Activated T-cell treated with anti-CD3 and anti-CD28 coated beads for 1 hour (primary cell): ENCODE data around the gene IRGQ.
"Not testable (repeated sequence)": the region's sequence is repeated elsewhere in the genome, so short reads cannot be mapped to it uniquely, and the experiment has no call there.

Source experiments
- DNase-seq: peaks from one replicate; pipeline ENCODE4 v3.0.0-alpha.2; 2020; ENCODE audit warnings: low read depth

The IRGQ gene

DNA sequence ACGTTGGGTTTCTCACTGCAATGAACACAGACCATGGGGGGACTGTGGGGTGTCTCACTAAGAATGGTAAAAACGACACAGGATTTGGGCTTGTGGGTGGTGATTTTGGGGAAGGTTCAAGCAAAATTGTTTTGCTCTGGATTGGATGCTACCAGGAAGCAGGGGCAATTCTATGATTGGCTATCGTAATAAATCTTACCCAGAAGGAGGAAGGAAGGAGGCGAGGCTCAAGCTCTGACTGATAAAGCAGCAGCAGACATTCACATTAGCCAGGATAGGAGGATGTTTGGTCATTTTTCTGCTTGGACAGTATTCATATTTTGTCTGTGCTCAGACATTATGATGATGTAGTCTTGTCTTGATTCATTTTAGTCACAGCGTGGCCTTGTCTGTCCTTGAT, 1.9 kb upstream of the IRGQ start:
- DNase-seq: no peak

GRCh38 chr19:43596842-43597461, 1.0 kb upstream of the IRGQ start:
- DNase-seq: no peak

DNA sequence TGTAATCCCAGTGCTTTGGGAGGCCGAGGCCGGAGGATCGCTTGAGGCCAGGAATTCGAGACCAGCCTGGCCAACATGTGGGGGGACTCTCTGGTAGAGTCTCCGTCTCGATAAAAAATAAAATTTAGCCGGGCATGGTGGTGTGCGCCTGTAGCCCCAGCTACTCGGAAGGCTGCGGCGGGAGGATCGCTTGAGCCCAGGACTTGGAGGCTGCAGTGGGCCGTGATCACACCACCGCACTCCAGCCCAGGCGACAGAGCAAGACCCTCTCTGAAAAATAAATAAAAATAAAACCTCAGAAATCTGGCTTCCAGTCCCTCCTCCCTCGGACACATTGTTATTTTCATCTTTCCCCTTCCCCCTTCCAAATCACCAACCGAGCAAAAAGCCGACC, 332 bp downstream of the IRGQ start:
- no peak for DNase-seq

- peak; percentile 54 for DNase-seq
These were observed 977 bp downstream of the IRGQ start for GRCh38 chr19:43594710-43595604.

DNA sequence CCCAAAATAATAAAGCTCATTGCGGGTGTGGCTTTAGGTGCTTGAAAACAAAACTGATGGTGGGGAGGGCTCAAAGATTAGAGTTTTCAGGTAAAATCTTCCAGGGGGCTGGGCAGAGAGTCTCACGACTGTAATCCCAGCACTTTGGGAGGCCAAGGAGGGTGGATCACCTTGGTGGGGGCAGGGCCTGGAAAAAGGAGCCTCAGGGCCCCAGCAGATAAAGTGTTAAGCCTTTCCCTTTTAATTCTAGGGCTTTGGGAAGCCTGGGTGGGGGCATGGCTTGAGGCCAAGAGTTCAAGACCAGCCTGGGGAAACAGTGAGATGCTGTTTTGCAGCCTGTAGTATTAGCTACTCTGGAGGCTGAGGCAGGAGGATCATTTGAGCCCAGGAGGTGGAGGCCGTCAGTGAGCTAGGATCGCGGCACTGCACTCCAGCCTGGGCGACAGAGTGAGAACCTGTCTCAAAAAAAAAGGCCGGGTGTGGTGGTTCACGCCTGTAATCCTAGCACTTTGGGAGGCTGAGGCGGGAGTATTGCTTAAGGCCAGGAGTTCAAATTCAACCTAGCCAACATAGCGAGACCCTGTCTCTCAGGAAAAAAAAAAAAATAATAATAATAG, 1.7 kb downstream of the IRGQ start:
- DNase-seq: no peak

- no peak for DNase-seq
These were observed 3.1 kb downstream of the IRGQ start for GRCh38 chr19:43592800-43593350.

GRCh38 chr19:43591904-43592772, 3.8 kb downstream of the IRGQ start:
- DNase-seq: no peak

DNA sequence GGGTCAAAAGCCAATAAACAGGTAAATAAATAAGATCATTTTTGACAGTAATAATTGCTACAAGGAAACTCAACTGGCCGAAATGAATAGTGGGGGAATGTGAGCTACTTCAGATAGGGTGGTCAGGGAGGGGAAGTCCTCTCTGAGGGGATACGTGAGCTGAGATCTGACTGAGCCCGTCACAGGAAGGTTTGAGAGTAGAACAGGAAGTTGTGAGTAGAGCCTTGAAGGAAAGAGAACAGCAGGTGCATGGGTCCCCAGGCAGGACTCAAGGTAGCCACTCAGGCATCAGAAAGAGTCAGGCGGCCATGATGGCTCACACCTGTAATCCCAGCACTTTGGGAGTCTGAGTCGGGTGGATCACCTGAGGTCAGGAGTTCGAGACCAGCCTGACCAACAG, 6.3 kb downstream of the IRGQ start:
- no peak for DNase-seq

DNA sequence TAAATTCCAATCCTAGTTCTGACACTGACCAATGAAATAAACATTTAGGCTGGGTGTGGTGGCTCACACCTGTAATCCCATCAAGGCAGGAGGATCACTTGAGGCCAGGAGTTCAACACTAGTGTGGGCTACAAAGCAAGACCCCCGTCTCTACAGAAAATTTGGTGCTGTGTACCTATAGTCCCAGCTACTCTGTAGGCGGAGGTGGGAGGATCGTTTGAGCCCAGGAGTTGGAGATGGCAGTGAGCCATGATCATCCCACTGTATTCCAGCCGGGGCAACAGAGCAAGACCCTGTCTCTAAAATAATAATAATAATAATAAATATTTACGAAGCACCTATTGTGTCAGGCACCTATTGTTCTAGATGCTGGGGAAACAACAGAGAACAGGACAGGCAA, 6.7 kb downstream of the IRGQ start:
- DNase-seq: no peak

DNA sequence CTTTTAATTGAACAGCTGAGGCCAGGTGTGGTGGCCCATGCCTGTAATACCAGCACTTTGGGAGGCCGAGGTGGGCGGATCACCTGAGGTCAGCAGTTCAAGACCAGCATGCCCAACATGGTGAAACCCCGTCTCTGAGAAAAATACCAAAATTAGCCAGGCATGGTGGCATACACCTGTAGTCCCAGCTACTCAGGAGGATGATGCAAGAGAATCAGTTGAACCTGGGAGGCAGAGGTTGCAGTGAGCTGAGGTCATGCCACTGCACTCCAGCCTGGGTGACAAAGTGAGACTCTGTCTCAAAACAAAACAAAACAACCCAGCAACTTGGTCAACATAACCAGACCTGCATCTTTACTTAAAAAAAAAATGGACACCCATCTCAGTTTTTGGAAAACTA, 8.9 kb downstream of the IRGQ start:
- not testable (repeated sequence) for DNase-seq

DNA sequence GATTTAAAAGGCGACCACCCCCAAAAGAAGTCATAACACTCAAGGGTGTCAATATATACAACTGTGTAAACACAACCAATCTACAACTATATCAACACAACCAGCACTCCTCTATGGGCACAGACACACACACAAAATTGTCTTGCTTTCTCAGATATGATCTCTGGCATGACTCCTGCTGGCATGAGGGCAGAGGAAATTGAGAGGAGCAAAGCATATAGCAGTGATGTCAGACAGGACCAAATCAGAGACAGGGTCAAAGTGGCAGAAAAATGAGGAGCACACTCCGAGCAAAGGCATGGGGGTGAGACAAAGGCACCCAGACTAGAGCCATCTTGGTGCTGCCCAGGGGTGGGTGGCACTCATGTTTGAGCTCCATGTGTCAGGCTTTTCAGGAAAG, 9.6 kb downstream of the IRGQ start:
- DNase-seq: no peak

DNA sequence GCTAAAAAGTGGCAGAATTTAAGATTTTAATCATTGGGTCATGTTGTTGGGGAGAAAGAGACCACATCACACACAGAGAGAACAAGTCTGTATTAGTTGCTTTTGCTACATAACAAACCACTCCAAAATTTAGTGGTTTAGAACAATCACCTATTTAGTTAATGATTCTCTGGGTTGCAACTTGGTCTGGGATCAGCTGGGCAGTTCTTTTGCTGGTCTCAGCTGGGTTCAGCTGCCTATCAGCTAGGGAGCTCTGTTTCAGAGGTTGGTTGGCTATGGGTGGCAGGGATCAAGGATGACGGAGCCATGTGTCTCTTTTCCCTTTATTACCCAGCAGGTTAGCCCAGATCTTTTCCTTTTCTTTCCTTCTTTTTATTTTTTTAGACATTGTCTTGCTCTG, 11.4 kb downstream of the IRGQ start:
- no peak for DNase-seq

DNA sequence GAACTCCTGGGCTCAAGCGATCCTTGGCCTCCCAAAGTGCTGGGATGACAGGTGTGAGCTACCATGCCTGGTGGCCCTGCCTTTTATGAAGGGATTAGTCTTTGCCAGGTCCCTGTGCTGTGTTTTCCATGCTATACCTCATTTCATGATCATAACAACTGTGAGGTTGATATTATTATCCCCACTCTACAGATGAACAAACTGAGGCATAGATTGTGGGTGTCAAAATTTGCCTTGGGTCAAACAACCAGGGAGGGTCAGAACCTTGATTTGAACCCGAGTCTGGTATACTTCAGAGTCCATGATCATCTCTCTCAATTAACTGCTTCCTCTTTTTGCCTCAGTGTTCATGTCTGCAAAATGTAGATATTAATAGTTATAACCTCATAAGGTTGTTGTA, 13.4 kb downstream of the IRGQ start:
- no peak for DNase-seq

DNA sequence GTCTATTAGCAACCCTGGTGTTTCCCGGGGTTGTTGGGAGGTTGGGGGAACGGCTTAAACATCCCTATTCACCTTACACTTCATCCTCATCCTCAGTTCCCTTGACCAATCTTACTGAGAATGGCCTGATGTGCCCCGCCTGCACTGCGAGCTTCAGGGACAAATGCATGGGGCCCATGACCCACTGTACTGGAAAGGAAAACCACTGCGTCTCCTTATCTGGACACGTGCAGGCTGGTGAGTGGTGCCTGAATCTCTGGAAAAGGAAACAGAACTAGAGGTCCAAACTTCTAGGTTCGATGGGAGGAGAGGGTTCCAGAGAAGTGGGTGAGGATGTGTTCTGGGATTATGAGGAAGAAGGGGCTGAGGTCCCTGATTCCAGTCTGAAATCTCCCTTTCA, 14.5 kb downstream of the IRGQ start:
- DNase-seq: no peak

DNA sequence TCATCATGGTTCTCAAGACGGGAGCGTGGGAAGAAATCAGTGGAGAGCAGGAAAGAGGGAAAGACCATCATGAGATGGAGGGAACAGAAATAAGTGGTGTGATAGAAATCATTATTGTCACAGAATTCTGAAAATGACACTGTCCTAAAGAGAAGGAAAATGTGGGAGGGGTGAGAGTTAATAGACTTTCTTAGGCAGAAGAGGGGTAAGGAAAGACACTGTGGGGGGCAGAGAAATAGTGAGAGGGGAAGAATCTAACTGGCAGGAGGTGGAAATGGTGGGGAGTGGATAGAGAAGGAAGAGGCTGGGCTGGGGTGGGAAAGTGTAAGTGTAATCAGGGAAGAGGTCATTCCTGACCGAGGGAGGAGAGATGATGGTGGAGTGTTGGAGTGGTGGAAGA, 17.1 kb downstream of the IRGQ start:
- DNase-seq: no peak

DNA sequence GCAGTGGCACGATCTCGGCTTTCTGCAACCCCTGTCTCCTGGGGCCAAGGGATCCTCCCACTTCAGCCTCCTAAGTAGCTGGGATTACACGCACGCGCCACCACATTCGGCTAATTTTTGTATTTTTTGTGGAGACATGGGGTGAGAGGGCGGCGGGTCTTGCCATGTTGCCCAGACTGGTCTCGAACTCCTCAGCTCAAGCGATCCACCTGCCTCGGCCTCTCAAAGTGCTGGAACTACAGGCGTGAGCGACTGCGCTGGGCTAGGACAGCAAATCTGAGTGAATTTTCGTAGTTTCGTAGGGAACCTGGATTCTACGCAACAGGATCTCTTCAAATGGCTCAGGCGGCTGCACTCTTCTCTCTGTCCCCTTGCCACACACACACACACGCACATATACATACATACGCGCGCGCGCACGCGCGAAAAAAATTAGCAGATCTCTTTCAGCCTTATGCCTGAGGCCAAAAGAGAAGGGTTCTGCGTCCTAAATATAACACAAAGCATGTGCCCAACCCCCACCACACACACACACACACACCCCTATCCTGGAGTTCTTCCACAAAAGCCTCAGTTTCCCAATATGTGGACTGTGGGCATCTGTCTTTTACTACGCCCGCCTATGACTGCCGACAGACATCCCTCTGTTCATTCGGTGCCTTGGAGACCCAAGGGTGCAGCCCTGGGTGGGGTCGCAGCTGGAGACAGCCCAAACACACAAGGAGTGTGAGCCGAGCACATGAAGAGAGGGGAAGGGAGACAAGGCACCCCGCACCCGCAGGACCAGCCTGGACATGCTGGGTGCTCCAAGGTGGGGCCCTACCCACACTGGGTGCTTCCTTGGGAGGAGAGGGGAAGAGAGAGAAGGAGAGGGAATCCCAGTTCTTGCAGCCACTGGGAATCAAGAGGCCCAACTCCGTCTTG, 19.7 kb downstream of the IRGQ start:
- DNase-seq: no peak

DNA sequence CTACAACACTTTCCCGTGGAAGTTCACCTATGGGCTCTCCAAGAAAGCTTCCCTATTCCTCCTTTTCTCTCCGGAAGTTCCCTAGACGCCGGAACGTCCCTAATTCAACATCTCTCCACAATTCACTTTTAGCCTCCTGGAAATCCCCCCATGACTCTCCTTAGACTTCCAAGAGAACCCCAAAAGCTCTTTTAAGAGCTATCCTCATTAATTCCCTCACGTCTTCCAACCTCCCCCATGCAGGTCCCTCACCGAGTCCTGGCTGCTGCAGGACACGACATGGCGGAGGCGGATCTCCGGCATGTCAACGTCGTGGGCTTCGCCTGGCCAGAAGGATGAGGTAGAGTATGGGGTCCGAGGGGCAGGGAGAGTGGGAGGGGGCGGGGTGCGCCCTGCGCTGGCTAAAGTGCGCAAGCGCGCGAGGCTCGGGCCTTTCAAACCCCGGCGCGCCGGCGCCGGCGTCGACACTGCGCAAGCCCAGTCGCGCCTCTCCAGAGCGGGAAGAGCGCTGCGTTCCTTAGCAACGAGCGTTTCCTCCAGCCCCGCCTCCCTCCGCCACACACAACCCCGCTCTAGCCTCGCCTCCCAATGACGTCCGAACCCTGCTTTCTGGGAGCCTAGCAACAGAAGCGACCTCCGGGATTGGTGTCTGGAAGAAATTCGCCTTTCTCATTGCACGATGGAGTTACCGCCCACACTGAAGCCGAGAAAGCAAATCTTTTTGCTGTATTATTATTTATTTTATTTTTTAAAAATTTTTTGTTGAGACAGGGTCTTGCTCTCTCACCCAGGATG, 20.6 kb downstream of the IRGQ start, which contains the start of the genes PINLYP and XRCC1:
TSS of gene PINLYP (plus strand) at position 646 of the 795 bp plus-strand sequence. CDS start 1,391 bp downstream, outside the sequence.
TSS of gene XRCC1 (minus strand) at position 372 of the 795 bp plus-strand sequence. CDS start at position 303, 69 bp downstream.
- DNase-seq: peak; percentile 92

GRCh38 chr19:43574424-43575155, 21.3 kb downstream of the IRGQ start:
- DNase-seq: no peak

- DNase-seq: no peak
These were observed 23.8 kb downstream of the IRGQ start for GRCh38 chr19:43572171-43572588.
